ENCODE results near the gene SYCE3.

SYCE3 gene

GRCh38 chr22:50599816-50600455 lies 37.2 kb upstream of the SYCE3 start:
- DNase-seq, result peak; percentile 30 to 53 (median 38)

DNA sequence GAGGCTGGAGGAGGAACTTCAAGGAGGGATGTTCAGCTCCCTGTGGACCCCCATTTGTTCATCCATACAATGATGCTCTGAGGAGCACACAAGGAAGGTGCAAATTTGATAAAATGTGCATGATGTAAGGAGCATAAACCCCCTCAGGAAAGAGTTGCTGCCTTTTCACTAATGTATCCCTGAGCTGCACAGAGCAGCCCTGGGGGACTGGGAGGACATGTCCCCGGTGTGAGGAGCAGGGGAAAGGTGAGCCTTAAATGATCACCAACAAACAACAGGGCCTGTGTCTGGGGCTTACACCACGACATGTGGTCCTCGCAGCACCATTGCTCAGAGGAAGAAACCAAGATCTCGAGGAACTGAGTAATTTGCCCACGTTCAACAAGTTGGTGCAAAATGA lies 34.4 kb upstream of the SYCE3 start:
- DNase-seq, result no peak

DNA sequence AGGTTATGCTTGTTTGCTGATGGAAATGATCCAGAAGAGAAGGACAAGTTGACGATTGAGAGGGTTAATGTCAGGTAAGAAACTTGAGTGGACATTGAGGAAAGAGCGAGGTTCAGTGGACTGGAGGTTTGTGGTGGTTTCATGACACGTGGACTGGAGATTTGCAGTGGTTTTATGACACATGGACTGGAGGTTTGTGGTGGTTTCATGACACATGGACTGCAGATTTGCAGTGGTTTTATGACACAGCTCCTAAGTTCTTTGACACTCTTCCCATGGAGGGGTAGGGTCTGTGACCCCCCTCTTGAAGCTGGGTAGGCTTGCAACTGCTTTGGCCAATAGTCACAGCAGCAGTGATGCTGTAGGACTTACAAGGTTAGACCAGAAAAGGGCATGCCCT lies 32.5 kb upstream of the SYCE3 start:
- no peak for DNase-seq

DNA sequence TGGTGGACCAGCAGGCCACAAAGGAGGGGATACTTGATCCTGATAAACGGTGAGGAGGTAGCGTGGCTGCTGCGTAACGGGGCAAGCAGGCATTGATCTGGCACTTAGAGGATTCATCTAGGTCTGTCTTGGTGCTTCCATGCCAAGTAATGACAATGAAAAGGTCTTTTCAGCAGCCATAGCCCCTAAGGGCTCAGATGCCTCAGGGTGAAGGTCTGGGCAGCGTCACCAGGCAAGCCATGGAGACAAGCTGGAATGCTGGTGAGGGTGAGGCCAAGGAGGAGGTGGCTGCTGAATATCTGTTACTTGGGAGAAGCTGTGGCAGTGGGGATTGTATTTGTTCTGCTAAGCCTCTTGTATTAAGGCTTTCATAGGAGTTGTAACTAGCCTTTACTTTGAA lies 24.7 kb upstream of the SYCE3 start:
- no peak for DNase-seq

DNA sequence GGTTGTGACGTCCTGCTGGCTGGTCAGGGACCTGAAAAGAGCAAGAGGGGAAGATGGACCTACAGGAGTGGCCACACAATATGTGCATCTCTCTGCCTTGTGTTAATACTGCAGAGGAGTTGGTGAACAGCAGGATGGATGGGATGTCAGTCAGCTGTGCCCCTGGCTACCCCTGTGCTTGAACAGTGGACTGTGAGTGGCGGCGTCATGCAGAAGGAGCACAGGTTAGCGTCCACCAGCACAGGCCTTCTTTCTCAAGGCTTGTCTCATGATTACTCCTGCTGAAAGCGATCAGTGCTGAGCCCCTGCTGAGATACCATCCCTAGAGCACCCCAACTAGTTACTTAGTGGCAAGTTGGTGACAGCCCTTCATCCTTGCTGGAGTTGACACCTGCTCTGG lies 23.7 kb upstream of the SYCE3 start:
- DNase-seq, result no peak

GRCh38 chr22:50585781-50586180 lies 23.1 kb upstream of the SYCE3 start:
- no peak for DNase-seq

GRCh38 chr22:50585238-50585637 lies 22.5 kb upstream of the SYCE3 start:
- no peak for DNase-seq

- no peak for DNase-seq
These were observed 21.7 kb upstream of the SYCE3 start for GRCh38 chr22:50584106-50585096.

- no peak for DNase-seq
These were observed 20.7 kb upstream of the SYCE3 start for GRCh38 chr22:50583294-50583861.

DNA sequence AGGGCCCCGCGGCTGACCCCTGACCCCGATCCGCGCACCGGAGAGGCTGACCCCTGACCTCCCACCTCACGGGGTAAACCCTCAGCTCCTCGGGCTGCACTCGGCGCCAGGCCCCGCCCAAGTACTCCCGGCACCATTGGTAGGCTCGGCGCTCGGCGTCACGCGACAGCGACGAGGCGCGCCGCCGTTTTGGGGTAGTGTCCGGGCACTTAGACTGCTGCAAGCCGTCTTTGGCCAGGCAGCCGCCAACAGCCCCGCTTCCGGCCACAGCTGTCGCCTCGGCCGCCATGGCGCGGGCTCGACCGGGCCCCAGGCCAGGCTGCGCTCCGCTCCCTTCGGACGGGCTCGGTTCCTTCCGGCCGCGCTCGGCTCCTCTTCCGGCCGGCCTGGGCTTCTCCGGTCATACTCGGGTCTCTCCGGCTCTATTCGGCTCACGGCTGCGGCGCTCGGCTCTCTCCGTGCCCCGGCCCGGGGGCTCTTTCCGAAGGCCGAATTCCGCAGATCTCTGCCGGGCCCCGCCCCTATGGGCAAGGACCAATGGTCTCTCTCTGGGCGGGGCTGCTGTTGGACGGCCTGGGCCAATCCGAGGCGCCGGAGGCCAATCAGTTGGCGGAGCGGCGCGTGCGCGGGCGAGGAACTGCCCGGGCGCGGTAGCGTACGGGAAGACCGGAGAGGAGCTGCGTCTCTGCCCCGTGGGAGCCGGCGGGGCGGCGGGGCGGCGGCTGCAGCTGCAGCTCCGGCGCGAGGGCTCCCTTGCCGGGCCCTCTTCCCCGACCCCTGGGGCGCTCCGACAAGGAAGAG lies 20.0 kb upstream of the SYCE3 start, which contains the start of gene CHKB:
TSS of gene CHKB (minus strand) at position 357 of the 801 bp plus-strand sequence. CDS start at position 289, 68 bp downstream.
- DNase-seq, result peak; percentile 95 to 99 (median 98)

DNA sequence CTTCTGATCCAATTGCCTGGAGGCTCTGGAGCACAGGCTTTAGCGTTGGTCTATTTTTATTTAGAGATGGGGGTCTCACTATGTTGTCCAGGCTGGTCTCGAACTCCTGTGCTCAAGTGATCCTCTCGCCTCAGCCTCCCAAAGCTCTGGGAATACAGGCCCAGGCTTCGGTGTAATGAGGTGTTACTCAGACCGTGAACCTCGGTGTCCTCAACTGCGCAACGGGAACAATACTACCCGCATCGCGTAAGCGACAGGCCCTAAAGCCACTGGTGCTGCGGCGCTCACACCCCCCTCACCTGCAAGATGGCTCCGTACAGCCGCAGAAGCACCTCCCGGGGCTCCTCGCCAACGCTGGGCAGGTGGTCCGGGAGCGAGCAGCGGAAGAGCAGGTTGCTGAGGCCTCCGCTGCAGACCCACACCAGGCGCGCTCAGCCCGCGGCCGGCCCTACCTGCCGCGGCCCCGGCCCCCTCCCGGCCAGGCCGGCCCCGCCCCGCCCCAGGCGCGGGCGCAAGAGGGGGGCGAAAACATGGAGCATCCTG lies 19.3 kb upstream of the SYCE3 start:
- peak in 2 of 5 experiments; percentile 23 to 73 for DNase-seq

GRCh38 chr22:50581031-50581949 lies 18.6 kb upstream of the SYCE3 start:
- DNase-seq, result no peak

GRCh38 chr22:50579752-50580151 lies 17.0 kb upstream of the SYCE3 start:
- no peak for DNase-seq

GRCh38 chr22:50578776-50579310 lies 16.1 kb upstream of the SYCE3 start:
- DNase-seq, result no peak

GRCh38 chr22:50577987-50578775 lies 15.5 kb upstream of the SYCE3 start, which contains the start of gene CPT1B:
Gene CPT1B (minus strand): TSS chr22:50578427. CDS start chr22:50577915, 512 bp downstream.
- DNase-seq, result no peak

DNA sequence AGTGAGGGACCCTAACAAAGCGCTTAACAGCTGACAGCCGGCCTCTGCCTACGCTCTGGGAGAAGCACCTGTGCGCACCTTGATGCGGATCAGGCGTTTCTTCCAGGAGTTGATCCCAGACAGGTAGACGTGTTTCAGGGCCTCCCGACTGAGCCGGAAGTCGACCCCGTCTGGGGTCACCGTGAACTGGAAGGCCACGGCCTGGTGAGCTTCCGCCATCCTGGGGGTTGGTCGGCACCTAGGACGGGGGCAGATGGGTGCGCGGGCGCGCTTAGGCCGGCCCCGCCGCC lies 14.9 kb upstream of the SYCE3 start:
- DNase-seq, result no peak

DNA sequence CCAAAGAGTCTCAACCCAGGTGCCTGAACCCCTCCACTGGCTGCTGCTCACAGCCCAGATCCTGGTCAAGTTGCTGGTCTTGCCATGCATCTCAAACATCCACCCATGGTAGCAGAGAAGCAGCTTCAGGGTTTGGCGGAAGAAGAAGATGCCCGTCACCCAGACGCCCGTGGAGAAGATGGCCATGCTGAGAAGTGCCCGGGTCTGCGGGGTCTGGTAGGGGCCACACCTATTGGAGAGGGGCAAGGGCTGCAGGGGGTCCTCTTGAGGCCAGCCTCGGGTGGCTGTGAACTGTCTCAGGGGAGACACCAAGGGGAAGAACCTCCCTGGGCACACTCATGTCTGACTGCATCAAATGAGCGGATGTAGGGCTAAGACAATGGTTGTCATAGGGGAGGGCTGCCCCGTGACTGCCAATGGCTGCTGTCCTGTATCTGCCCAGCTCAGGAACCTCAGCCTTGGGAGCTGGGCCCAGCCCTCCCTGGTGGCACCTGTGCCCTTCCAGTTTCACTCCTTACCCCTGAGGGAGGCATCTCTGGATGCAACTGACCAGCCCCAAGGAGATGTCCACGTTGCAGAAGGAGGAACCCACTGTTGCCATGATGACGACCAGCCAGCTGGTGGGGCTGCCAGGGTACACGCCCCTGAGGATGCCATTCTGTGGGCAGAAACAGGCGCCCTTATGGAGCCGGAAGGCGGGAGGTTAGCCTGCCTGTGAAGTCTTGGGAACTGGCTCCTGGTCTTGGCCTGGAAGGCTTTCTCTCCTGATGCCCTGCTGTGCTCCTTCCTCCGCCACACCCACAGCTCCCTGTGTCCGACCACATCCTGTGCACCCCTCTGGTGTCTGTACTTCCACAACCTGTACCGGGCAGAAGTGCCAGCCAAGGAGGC lies 14.3 kb upstream of the SYCE3 start:
- peak in 1 of 5 experiments; percentile 9 for DNase-seq

DNA sequence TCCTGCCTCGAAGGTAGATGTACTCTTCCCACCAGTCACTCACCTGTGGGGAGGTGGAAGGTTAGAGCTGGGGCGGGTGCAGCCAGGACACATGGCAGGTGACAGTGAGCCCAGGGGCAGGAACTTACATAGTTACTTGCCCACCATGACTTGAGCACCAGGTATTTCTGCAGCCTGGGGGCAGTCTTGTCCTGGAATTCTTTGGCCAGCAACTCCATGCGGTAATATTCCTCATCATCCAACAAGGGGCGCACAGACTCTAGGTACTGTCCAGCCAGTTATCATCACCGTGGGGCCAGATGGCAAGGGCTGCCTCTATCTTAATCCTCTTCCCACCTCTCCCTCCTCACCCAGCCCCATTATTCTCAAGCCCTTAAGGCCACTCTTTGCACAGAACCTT lies 13.4 kb upstream of the SYCE3 start:
- peak in 1 of 5 experiments; percentile 7 for DNase-seq

- no peak for DNase-seq
These were observed 12.8 kb upstream of the SYCE3 start for GRCh38 chr22:50575426-50575941.

Measured in T-helper 2 cell (primary cell).